Panc1 (cell line): ENCODE results near the gene SH3PXD2A.

Experiments
- CTCF ChIP-seq: fragments of 450-650 bp; IDR thresholded peaks from 2 replicates; pipeline ENCODE4 v1.5.1; 2017; ENCODE audit warnings: mild to moderate bottlenecking
- POLR2AphosphoS5 ChIP-seq: IDR thresholded peaks from 2 replicates; pipeline ENCODE4 v1.6.1; 2012; ENCODE audit warnings: mild to moderate bottlenecking, low read depth, low read length, moderate library complexity
- SIN3A ChIP-seq: IDR thresholded peaks from 2 replicates; pipeline ENCODE4 v1.6.1; 2012; ENCODE audit warnings: low read depth, mild to moderate bottlenecking, low read length, moderate library complexity, borderline replicate concordance; ENCODE audit not compliant: insufficient read depth
- TCF7L2 ChIP-seq: IDR thresholded peaks from 2 replicates; pipeline ENCODE4 v1.6.1; 2011; ENCODE audit warnings: mild to moderate bottlenecking, low read depth, low read length, inconsistent platforms
- TF ChIP-seq, protein P1 (sequence below), 2 experiments: IDR thresholded peaks; 2 replicates each; pipeline ENCODE4 v1.6.1; 2011 to 2012; ENCODE audit warnings: low read depth in 2 of 2, control low read depth in 1 of 2, low read length in 1 of 2, mild to moderate bottlenecking in 1 of 2, moderate library complexity in 1 of 2; ENCODE audit not compliant: insufficient read depth in 1 of 2

- TF ChIP-seq CTCF = no peak
- no peak for TF ChIP-seq POLR2AphosphoS5
- no peak for TF ChIP-seq SIN3A
- TF ChIP-seq, protein P1, sequence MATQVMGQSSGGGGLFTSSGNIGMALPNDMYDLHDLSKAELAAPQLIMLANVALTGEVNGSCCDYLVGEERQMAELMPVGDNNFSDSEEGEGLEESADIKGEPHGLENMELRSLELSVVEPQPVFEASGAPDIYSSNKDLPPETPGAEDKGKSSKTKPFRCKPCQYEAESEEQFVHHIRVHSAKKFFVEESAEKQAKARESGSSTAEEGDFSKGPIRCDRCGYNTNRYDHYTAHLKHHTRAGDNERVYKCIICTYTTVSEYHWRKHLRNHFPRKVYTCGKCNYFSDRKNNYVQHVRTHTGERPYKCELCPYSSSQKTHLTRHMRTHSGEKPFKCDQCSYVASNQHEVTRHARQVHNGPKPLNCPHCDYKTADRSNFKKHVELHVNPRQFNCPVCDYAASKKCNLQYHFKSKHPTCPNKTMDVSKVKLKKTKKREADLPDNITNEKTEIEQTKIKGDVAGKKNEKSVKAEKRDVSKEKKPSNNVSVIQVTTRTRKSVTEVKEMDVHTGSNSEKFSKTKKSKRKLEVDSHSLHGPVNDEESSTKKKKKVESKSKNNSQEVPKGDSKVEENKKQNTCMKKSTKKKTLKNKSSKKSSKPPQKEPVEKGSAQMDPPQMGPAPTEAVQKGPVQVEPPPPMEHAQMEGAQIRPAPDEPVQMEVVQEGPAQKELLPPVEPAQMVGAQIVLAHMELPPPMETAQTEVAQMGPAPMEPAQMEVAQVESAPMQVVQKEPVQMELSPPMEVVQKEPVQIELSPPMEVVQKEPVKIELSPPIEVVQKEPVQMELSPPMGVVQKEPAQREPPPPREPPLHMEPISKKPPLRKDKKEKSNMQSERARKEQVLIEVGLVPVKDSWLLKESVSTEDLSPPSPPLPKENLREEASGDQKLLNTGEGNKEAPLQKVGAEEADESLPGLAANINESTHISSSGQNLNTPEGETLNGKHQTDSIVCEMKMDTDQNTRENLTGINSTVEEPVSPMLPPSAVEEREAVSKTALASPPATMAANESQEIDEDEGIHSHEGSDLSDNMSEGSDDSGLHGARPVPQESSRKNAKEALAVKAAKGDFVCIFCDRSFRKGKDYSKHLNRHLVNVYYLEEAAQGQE (IDR thresholded peaks at IDR 0.05; ENCODE audit: insufficient read depth in 1 of 2, low read depth in 2 of 2, low read length in 1 of 2) = no peak
- TF ChIP-seq TCF7L2 = no peak
Measured at GRCh38 chr10:103885617-103886016, 30.2 kb upstream of the SH3PXD2A start.
